ENCODE measurements around the gene CERS1. TPM values are rescaled to one million over a fixed set of nuclear protein-coding genes. Genes with fewer than 3 reads are reported as not detected.

CERS1 gene
- total RNA-seq, 4 donors from 2014 or later, result 0.42 to 3.2 (median 1.1) TPM

DNA sequence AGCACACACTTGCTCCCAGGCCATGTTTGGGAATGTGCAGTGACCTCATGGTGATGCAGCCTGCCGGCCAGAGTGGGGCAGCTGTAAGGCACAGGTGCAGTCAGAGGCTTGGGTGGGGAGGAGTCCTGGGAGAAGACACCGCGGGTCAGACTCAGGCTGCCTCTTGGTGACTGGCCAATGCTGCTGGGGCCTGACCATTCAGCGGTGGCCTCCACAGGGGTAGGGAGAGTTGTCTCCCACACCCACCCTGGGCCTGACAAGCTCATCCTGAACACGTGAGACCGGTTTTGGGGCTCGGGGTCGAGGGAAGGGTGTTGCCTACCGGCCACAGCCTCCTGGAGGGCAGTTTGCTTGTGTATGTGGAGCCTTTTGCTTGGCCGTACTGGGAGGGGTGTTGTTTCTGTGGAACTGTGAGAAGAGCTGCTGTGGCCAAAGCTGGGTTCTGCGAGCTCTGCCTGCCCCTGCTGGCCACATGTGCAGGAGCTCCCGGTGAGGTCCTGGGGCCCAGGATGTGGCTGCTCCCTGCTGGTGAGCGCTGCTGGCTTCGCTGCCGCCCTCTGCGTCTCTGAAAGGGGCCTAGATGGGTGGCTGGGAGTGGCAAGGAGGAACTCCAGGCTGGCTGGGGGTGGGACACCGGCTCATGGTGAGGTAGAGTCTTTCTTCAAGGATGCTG is 42.1 kb downstream of the CERS1 start:
- H3K9me3 ChIP-seq, result no peaks in the 10 kb centered on the region
- no peak for TF ChIP-seq EP300 (IDR thresholded peaks at IDR 0.05)
- no peak for TF ChIP-seq POLR2A (IDR thresholded peaks at IDR 0.05; ENCODE audit: low read depth)
- no peak overlapping the region for H3K4me3 ChIP-seq
- DNase-seq (ENCODE audit: extremely low spot score), result no peak
- H3K27me3 ChIP-seq, result no peaks in the 10 kb centered on the region
- intact Hi-C loops (cut with DNase I), result no loop called here
- WGBS, result 81% methylated on average over 10 of the region's 17 CpGs
- peaks cover 80 to 93% (median 89%) of the 10 kb centered on the region in 4 donors for H3K36me3 ChIP-seq
- H3K27ac ChIP-seq (replicated peaks in 1 of 4), result no peak overlapping the region
- peaks cover 19 to 33% (median 23%) of the 10 kb centered on the region in 4 donors for H3K4me1 ChIP-seq

DNA sequence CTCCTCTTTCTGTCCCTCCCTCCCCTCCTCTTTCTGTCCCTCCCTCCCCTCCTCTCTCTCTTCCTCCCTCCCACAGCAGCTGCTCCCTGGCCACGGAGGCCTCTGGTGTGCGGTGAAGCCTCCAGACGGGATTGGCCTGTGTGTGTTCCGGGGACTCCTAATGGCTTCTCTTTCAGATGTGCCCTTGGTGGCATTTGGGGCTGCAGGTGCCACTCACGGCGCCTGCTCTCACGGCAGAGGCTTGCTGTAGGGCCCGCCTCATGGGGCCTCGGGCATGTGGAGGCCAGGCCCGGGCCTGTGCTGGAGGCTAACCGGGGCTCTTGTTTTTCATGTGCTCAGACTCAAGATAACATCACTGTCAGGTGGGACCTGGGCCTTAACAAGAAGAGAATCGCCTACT is 43.3 kb downstream of the CERS1 start:
- Histone ChIP-seq H3K9me3 (no peaks in the 10 kb centered on the region), H3K27ac (replicated peaks in 1 of 4) (no peak overlapping the region), H3K36me3 (peaks cover 67 to 81% (median 77%) of the 10 kb centered on the region in 4 donors)

DNA sequence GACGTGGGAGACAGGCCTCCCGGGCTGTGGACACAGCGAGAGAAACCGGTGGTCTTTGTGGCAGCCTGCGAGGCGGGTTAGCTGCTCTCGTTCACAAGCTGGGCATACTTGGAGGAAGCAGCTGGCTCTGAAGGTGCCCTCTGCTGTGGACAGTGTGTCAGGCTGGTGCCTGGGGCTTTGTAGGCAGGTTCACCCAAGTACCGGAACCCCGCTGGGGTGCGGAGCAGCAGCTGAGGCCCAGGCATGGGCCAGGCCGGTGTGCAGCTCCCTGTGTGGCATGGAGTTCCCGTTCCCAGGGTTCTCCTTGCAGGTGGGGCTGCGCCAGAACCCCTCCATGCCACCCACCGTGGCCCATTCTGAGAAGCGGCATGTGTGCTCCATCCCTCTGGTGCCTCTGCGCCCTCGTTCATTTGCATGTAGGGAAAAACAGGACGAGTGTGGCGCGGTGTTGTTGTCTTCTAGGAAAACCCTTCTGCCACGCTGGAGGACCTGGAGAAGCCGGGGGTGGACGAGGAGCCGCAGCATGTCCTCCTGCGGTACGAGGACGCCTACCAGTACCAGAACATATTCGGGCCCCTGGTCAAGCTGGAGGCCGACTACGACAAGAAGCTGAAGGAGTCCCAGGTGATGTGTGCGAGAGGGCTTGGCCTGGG is 44.2 kb downstream of the CERS1 start:
- H3K4me3 ChIP-seq, result no peak overlapping the region
- intact Hi-C loops (cut with DNase I), result no loop called here
- no peak for TF ChIP-seq POLR2A (IDR thresholded peaks at IDR 0.05; ENCODE audit: low read depth)
- TF ChIP-seq EP300 (IDR thresholded peaks at IDR 0.05), result no peak
- TF ChIP-seq POLR2AphosphoS5 (IDR thresholded peaks at IDR 0.05), result no peak
- TF ChIP-seq, protein P1, sequence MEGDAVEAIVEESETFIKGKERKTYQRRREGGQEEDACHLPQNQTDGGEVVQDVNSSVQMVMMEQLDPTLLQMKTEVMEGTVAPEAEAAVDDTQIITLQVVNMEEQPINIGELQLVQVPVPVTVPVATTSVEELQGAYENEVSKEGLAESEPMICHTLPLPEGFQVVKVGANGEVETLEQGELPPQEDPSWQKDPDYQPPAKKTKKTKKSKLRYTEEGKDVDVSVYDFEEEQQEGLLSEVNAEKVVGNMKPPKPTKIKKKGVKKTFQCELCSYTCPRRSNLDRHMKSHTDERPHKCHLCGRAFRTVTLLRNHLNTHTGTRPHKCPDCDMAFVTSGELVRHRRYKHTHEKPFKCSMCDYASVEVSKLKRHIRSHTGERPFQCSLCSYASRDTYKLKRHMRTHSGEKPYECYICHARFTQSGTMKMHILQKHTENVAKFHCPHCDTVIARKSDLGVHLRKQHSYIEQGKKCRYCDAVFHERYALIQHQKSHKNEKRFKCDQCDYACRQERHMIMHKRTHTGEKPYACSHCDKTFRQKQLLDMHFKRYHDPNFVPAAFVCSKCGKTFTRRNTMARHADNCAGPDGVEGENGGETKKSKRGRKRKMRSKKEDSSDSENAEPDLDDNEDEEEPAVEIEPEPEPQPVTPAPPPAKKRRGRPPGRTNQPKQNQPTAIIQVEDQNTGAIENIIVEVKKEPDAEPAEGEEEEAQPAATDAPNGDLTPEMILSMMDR (IDR thresholded peaks at IDR 0.05), result no peak
- WGBS, result 91% methylated on average over 22 of the region's 31 CpGs
- H3K27ac ChIP-seq (replicated peaks in 1 of 4), result peak overlapping the region in 2 of 4 donors; percentile 75 to 81
- H3K36me3 ChIP-seq, result peaks cover 59 to 72% (median 68%) of the 10 kb centered on the region in 4 donors
- DNase-seq (ENCODE audit: extremely low spot score), result no peak
- H3K9me3 ChIP-seq, result no peaks in the 10 kb centered on the region
- peaks cover 40 to 52% (median 44%) of the 10 kb centered on the region in 4 donors for H3K4me1 ChIP-seq
- no peaks in the 10 kb centered on the region for H3K27me3 ChIP-seq

More for the DNA sequence above, 43.3 kb downstream of the CERS1 start:
- Histone ChIP-seq H3K4me3 (no peak overlapping the region), H3K27me3 (no peaks in the 10 kb centered on the region), H3K4me1 (peaks cover 31 to 44% (median 36%) of the 10 kb centered on the region in 4 donors)
- WGBS, result 80% methylated on average over 7 of the region's 12 CpGs
- no peak for TF ChIP-seq EP300 (IDR thresholded peaks at IDR 0.05)
- no peak for TF ChIP-seq POLR2AphosphoS5 (IDR thresholded peaks at IDR 0.05)
- TF ChIP-seq POLR2A (IDR thresholded peaks at IDR 0.05; ENCODE audit: low read depth), result no peak
- TF ChIP-seq, protein P1 (IDR thresholded peaks at IDR 0.05), result no peak
- intact Hi-C loops (cut with DNase I), result no loop called here
- DNase-seq (ENCODE audit: extremely low spot score), result no peak

DNA sequence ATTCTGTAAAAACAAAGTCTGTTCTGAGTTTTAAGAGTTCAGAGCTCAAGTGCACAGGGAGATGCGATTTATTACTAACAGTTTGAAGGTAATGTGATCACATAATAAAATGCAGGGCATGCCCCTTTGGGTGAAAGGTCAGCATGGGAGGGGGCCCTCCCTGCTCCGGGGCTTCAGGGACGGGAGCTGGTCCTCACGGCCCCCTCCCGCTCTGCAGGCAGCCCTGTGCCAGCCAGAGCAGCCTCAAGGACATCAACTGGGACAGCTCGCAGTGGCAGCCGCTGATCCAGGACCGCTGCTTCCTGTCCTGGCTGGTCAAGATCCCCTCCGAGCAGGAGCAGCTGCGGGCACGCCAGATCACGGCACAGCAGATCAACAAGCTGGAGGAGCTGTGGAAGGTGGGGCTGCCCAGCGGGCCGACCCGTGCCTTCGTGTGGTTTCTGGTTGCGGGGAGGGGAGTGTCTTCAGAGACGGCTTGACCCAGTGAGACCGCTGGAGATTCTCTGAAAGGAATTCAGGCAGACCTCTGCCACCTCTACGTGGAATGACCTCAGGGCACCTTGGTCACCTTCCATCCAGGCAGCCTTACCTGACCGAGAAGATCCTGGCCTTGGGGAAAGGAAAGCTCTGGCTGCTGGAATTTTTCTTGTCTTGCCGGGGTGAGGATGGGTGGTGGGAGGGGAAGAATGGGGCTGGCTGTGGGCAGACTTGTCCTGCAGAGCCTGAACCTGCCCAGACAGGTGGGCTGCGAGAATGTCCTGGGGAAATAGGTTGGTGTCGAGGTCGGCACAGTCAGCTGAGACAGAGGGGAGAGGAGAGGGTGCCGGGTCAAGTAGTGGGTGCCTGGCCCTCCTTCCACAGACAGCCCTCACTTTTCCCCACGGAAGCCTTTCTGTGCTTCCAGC is 45.2 kb downstream of the CERS1 start:
- H3K9me3 ChIP-seq, result no peaks in the 10 kb centered on the region
- no peak overlapping the region for H3K4me3 ChIP-seq
- peaks cover 48 to 68% (median 60%) of the 10 kb centered on the region in 4 donors for H3K36me3 ChIP-seq
- no peaks in the 10 kb centered on the region for H3K27me3 ChIP-seq
- peaks cover 47 to 58% (median 54%) of the 10 kb centered on the region in 4 donors for H3K4me1 ChIP-seq
- WGBS, result 76% methylated on average over 16 of the region's 27 CpGs
- H3K27ac ChIP-seq (replicated peaks in 1 of 4), result peak overlapping the region; percentile 75 to 81 (median 76)
- TF ChIP-seq POLR2A (IDR thresholded peaks at IDR 0.05; ENCODE audit: low read depth) (no peak), EP300 (IDR thresholded peaks at IDR 0.05) (no peak), POLR2AphosphoS5 (IDR thresholded peaks at IDR 0.05) (no peak)
- TF ChIP-seq, protein P1 (IDR thresholded peaks at IDR 0.05), result no peak
- intact Hi-C loops (cut with DNase I), result no loop called here
- no peak for DNase-seq (ENCODE audit: extremely low spot score)

Data from esophagus muscularis mucosa (tissue), 4 donors.